Astrocyte (in vitro differentiated cells and primary cell): ENCODE measurements around the gene SPATA6L.

Experiments used
- CTCF ChIP-seq: IDR thresholded peaks from 2 replicates; pipeline ENCODE4 v1.5.1; 2011; ENCODE audit warnings: low read depth, mild to moderate bottlenecking, inconsistent platforms, low read length, moderate library complexity; ENCODE audit not compliant: insufficient read depth
- EZH2 ChIP-seq: IDR thresholded peaks from 2 replicates; pipeline ENCODE4 v1.6.1; 2012; ENCODE audit warnings: mild to moderate bottlenecking, low read length, inconsistent platforms; ENCODE audit not compliant: insufficient read depth

GRCh38 chr9:4620057-4620765 is 46.1 kb downstream of the SPATA6L start:
- TF ChIP-seq CTCF: no peak
- TF ChIP-seq EZH2: no peak
